Vagina (tissue), 2 donors: ENCODE measurements around the gene RHOG.
"Not testable (repeated sequence)": the region's sequence is repeated elsewhere in the genome, so short reads cannot be mapped to it uniquely, and the experiment has no call there.

Experiments used
- CTCF ChIP-seq, 3 experiments: fragments of 450-650 bp in 2 of 3; fragments of 200-600 bp in 1 of 3; sonication (generic) in 1 of 3; IDR thresholded peaks; one replicate each; pipeline ENCODE4 v1.5.1; 2017 to 2019; ENCODE audit warnings: antibody characterized with exemption in 3 of 3, mild to moderate bottlenecking in 2 of 3, moderate library complexity in 2 of 3
- POLR2A ChIP-seq, 2 donors: fragments of 450-650 bp; IDR thresholded peaks; one replicate each; pipeline ENCODE4 v1.6.1; 2017; ENCODE audit warnings: antibody characterized with exemption in 2 of 2, mild to moderate bottlenecking in 2 of 2, moderate library complexity in 2 of 2
- POLR2AphosphoS5 ChIP-seq, 2 donors: sonication (generic); formaldehyde crosslinking; IDR thresholded peaks; one replicate each; pipeline ENCODE4 v1.9.0; 2017; ENCODE audit warnings: antibody characterized with exemption in 2 of 2, mild to moderate bottlenecking in 2 of 2, low read depth in 1 of 2; ENCODE audit not compliant: insufficient read depth in 1 of 2

DNA sequence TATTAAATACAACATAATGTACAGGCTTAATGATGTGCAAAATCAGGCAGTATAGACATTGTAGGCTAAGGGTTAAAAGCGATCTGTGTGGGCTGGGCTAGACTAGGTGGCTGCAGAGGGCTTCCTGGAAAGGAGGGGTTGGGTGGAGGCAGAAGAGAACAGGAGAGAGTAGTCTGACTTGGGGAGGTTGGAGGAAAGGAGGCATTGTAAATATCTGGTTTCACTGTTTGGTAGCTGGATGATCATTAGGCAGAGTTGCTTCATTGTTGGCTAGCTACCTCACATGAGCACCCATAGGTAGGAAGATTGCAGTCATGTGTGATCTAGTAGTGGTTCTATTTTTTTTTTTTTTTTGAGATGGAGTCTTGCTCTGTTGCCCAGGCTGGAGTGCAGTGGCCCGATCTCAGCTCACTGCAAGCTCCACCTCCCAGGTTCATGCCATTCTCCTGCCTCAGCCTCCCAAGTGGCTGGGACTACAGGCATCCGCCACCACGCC is 20.2 kb upstream of the RHOG start:
- TF ChIP-seq POLR2A (IDR thresholded peaks at IDR 0.05); CTCF (IDR thresholded peaks at IDR 0.05); POLR2AphosphoS5 (IDR thresholded peaks at IDR 0.05; ENCODE audit: insufficient read depth in 1 of 2, low read depth in 1 of 2): not testable (repeated sequence)
